NCI-H774 (cell line): ENCODE measurements around the gene CAMKMT.

Source experiments
- DNase-seq: peaks from one replicate; lab custom pipeline; 2025; lab: John Stamatoyannopoulos, UW

CAMKMT gene

GRCh38 chr2:44444881-44445280 is 83.1 kb downstream of the CAMKMT start:
- DNase-seq: no peak

DNA sequence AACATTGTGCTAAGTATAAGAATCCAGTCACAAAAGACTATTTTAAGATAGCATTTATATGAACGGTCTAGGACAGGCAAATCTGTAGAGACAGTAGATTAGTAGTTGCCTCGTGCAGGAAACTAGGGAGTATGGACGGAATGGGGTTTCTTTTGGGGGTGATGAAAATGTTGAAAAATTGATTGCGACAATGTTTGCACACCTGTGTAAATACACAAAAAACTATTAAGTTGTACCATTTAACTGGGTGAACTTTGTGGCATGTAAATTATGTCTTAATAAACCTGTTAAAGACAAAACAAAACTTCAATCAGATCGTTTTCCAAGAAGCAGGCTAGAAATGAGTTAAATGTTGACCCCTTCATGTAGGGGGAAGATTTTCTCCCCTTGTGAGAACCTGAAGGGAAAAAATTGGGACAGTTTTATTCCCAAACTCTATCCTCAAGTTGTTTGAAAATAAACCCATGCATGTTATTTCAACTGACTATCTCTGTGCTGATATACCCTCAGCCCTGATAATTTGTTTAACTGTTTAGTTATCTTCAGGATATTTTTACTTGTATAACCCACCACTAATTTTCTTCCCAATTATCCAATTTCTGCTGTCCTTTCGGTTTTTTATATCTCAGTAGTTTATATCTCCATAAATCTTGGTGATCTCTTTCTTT is 87.2 kb downstream of the CAMKMT start:
- DNase-seq: no peak

- no peak for DNase-seq
These were observed 88.3 kb downstream of the CAMKMT start for GRCh38 chr2:44450082-44450481.

DNA sequence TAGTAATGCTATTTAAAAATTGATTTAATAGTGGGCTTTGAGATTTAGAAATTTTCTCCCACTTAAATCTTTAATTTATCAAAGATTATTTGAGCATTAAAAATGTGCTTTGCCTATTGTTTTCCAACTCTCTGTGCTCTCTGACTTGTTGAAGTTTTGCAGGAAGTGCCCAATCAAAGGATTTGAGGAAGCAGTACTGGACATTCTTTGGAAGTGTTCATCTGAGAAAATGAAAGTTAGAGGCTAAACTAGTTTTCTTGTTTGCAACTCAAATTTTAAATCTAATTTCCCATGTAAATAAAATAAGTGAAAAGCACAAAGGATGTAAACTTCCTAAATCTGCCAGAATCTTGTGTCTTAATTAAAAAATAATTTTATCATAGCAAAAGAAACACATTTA is 89.1 kb downstream of the CAMKMT start:
- no peak for DNase-seq

GRCh38 chr2:44452069-44452583 is 90.4 kb downstream of the CAMKMT start:
- DNase-seq: no peak

GRCh38 chr2:44453259-44453658 is 91.5 kb downstream of the CAMKMT start:
- DNase-seq: no peak

DNA sequence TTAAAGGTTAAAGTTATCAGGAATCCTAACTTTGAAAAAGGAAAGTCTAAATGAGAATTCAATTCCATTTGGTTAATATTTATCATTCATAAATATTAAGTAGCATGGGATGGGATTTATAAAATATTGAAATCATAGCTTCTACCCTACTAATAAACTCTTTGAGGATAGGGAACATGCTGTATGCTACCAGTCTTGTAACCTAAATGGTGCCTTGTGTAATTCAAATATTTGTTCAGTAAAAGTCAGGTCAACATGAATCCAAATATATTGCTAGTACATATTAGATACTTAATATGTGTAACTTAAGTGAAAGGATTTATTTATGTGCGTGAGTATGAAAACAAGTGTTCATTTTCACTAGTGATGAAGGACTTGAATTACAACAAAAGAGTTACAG is 94.1 kb downstream of the CAMKMT start:
- no peak for DNase-seq

GRCh38 chr2:44456946-44457345 is 95.2 kb downstream of the CAMKMT start:
- no peak for DNase-seq

DNA sequence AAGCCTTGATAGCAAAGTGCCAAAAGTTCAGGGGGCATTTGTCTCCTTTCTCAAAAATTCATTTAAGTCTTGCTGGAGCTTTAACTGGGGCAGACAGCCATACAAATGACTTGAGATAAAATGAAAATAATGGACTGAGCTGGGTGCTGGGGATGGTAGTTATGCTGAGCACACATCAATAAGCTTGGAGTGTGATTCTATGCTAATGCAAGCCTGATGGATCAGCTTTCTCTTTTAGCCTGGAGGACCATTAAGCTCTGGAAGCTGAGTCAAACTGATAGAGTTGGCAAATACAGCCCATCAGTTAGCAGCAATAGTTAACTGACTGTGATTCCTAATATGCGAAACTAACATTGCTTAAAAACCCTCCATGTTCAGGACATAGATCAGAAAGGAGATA is 98.0 kb downstream of the CAMKMT start:
- DNase-seq: no peak

- no peak for DNase-seq
These were observed 101.4 kb downstream of the CAMKMT start for GRCh38 chr2:44462934-44463849.

DNA sequence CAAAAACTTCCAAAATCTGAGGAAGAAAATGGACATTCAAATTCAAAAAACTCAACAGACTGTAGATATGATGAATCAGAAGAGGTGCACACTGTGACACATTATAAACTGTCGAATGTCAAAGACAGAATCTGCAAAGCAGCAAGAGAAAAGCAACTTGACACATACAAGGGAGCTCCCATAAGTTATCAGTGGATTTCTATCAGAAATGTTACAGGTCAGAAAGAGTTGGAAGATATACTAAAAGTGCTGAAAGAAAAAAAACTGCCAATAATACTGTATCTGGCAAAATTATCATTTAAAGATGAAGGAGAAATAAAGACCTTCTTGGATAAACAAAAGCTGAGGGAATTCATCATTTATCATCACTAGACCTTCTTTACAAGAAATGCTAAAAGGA is 102.7 kb downstream of the CAMKMT start:
- no peak for DNase-seq

GRCh38 chr2:44470151-44470550 is 108.4 kb downstream of the CAMKMT start:
- no peak for DNase-seq

DNA sequence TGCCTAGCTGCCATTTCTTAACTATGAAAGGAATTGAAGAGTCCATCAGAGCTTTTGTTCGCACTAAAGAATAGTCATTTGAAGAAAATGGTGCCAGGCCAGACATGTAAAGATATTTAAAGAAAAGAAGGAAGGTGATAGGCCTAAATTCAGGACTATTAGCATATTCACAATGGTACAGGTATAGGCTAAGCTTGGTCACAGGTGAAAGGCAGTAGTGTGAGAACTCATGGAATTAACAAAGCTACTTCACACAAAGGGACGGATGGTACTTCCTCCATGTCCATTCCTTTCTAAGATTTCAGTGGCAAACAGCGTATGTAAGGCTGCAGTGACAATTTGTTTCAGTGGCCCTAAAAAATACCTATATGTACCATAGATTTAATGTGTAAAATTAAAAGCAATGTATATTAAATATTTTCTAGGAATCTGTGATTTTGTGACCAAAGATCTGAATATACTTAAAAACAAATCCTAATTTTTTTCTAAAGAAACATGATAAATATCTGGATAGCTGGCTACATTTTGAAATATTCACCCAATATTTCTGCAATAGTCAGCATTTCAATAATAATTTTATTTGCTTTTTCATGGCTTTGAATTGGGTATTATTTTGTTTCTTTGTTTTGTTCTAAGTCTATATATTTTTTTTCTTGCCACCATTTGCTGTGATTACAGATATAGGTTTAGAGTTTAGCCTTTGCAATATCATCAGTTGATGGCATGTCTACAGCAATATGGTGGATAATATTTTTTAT is 116.1 kb downstream of the CAMKMT start:
- DNase-seq: no peak

GRCh38 chr2:44479127-44479887 is 117.6 kb downstream of the CAMKMT start:
- peak; percentile 79 for DNase-seq

GRCh38 chr2:44480068-44480467 is 118.3 kb downstream of the CAMKMT start:
- no peak for DNase-seq

GRCh38 chr2:44487052-44487451 is 125.3 kb downstream of the CAMKMT start:
- DNase-seq: no peak

DNA sequence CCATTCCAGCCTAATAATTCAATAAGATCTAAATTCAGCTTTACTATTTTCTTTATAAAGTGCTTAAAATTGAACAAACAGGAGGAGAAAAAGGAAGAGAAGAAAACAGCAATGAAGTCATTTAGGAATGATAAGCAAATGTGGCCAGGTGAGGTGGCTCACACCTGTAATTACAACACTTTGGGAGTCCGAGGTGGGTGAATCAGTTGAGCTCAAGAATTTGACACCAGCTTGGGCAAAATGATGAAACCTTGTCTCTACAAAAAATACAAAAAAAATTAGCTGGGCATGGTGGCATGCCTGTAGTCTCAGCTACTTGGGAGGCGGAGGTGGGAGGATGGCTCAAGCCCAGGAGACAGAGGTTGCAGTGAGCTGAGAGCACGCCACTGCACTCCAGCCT is 129.0 kb downstream of the CAMKMT start:
- DNase-seq: no peak

DNA sequence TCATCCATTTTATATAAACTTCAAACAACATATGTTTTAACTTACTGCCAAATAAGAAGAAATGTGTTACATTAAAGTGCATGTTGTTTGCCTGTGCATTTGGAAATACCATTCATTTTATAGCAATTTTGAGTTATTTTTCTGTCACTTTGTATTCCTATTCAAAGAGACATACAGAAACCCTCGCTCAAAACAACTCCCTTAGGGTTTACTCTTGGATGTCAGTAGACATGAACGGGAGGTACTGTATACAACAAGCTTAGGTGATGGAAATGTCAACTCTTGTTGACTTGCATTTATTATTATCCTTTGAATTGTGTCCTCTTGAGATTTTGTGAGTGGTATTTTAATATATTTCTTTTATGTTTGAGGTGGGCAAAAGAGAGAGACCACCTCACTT is 132.3 kb downstream of the CAMKMT start:
- no peak for DNase-seq

DNA sequence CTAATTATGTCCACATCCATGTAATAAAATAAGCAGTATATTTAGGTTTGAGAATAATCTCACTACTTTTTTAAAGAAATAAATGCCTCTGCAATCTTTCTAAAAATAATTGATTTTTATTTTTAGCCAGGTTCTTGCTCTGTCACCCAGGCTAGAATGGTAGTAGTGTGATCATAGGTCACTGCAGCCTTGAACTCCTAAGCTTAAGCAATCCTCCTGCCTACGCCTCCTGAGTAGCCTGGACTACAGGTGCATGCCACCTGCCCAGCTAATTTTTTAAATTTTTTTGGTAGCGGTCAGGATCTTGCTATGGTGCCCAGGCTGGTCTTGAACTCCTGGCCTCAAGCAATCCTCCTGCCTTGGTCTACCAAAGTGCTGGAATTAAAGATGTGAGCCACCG is 133.3 kb downstream of the CAMKMT start:
- DNase-seq: no peak

DNA sequence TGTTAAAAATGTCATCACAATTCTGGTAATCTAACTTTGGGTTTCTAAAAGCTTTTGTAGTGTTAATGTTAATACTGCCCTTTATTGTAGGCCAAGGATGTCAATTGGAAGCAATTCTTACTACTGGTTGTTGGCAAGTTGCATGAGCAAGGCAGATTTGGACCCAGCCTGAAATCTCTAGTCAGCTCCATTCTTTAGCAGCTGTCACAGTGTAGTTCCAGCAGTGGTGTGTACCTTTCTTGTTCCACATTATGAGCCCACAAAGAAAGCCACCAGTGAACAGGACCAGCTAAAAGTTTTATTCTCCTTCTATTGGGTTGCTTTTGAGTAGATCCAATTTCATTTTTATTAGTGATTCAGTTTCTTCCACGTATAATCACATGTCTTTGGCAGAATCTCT is 133.8 kb downstream of the CAMKMT start:
- no peak for DNase-seq

DNA sequence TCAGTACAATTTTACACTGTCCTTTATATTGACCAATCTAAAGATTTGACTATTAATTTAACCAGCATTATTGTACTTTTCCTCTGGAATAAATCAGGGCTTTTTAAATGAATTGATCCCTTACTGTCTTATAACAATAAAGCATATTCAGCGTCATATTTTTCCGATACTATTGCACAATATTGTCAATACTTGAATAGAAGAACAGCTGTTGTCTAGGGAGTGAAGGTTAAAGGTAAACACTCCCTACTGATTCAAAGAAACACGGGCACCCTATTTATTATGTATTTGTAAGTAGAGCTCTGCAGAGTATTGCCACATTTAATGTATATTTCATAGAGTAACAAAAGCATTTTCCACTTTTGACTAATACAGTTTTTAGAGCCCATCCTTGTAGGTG is 134.4 kb downstream of the CAMKMT start:
- DNase-seq: no peak

DNA sequence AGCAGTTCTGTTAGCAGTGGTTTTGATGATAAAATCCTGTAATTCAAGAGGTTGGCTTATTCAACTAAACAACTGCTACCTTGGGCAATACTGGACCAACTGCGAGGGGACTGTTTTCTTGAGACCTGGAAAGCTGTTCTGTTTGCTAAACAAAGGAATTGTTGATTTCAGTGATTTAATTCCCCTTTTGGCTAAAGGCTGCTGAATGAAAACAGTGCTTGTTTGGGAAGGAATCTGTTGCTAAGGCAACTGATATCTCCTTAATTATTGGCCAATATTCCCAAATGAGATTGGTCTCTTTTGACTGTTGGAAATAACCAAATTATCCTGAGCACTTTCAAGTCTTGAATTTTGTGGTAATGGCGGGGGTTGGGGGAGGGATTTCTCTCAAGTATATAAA is 136.8 kb downstream of the CAMKMT start:
- no peak for DNase-seq
